Activated T-cell treated with anti-CD3 and anti-CD28 coated beads, Interleukin-2, amount 50 U/mL, for 72 hours (primary cell): ENCODE measurements around the gene DOCK6. TPM values are rescaled to one million over a fixed set of nuclear protein-coding genes. Genes with fewer than 3 reads are reported as not detected.

Experiments used
- ATAC-seq, 2 donors: fragments of 150-1000 bp; cut with Tn5 transposase; replicated peaks in 1 of 2; 2 replicates each; pipeline ENCODE4 v1.10.0; 2021; ENCODE audit warnings: moderate library complexity in 2 of 2, mild to moderate bottlenecking in 1 of 2
- DNase-seq, 2 donors: peaks; one replicate each; pipeline ENCODE4 v3.0.0; 2021 to 2022; ENCODE audit warnings: mixed read lengths in 1 of 2
- H3K27ac Mint-ChIP-seq: one replicate; pipeline ENCODE4 v1.8.0; 2022; ENCODE audit warnings: mild to moderate bottlenecking, moderate library complexity, mixed read lengths
- H3K27me3 Mint-ChIP-seq: one replicate; pipeline ENCODE4 v1.8.0; 2022; ENCODE audit warnings: low read depth, mixed read lengths
- H3K36me3 Mint-ChIP-seq, 2 donors: one replicate each; pipeline ENCODE4 v1.8.0; 2022; ENCODE audit warnings: mixed read lengths in 2 of 2, mild to moderate bottlenecking in 1 of 2; ENCODE audit not compliant: insufficient read depth in 2 of 2
- H3K4me1 Mint-ChIP-seq: one replicate; pipeline ENCODE4 v1.8.0; 2022; ENCODE audit warnings: low read depth, mixed read lengths
- H3K4me3 Mint-ChIP-seq, 2 donors: one replicate each; pipeline ENCODE4 v1.8.0; 2022; ENCODE audit warnings: mild to moderate bottlenecking in 2 of 2, mixed read lengths in 2 of 2, moderate library complexity in 2 of 2
- H3K9me3 Mint-ChIP-seq, 2 donors: one replicate each; pipeline ENCODE4 v1.8.0; 2022; ENCODE audit warnings: mixed read lengths in 2 of 2
- total RNA-seq, 2 donors: library from RNA; stranded (reverse); gene quantifications; one replicate each; pipeline ENCODE4 v1.2.3, GENCODE V29; 2022

Gene DOCK6
- total RNA-seq, 2 donors from 2014 or later, result 8.4 to 9.1 TPM

DNA sequence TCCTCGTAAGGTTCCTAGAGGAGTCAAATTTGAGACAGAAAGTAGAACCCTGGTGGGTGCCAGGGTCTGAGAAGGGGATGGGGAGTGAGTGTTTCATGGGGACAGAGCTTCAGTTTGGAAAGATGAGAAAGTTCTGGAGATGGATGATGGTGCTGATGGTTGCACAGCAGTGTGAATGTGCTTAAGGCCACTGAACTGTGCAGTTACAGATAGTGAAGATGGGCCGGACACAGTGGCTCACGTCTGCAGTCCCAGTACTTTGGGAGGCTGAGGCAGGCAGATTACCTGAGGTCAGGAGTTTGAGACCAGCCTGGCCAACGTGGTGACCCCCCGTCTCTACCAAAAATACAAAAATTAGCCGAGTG lies 107.7 kb downstream of the DOCK6 start:
- Mint-ChIP-seq H3K4me1 (peaks cover 28% of the 10 kb centered on the region), H3K4me3 (peak overlapping the region; percentile 84), H3K36me3 (peaks cover 6 to 15% of the 10 kb centered on the region in 2 donors), H3K27me3 (no peaks in the 10 kb centered on the region), H3K27ac (peak overlapping the region; percentile 27), H3K9me3 (no peaks in the 10 kb centered on the region)
- ATAC-seq (no peak), DNase-seq (no peak)

DNA sequence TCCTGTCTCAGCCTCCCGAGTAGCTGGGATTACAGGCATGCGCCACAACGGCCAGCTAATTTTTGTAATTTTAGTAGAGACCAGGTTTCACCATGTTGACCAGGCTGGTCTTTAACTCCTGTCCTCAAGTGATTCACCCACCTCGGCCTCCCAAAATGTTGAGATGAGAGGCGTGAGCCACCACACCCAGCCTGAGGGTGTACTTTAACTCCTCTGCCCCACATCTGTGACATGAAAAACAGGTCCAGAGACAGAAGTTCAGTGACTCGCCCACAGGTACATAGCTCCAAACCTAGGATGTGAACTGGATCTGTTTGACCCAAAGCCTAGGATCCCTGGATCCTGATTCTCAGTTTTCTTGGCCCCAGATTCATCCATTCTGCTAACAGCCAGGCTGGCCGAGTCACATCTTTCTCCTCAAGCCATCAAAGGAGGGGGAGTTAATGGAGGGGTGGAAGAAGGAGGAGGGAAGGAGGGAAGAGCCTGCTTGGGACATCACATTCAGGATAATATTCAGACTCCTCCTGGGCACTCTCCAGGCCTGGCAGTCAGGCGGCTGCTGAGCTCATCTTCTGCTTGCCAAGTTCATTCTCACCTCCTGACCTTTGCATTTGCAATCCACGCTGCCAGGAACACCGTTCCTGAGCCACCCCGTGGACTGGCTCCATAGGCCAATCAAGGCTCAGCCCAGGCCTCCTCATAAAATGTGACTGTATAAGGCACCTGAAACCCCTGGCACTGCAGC lies 109.8 kb downstream of the DOCK6 start:
- Mint-ChIP-seq H3K4me1 (peaks cover 28% of the 10 kb centered on the region), H3K27ac (no peak overlapping the region), H3K9me3 (no peaks in the 10 kb centered on the region), H3K4me3 (no peak overlapping the region), H3K27me3 (no peaks in the 10 kb centered on the region), H3K36me3 (peaks cover 6 to 21% of the 10 kb centered on the region in 2 donors)
- DNase-seq, result no peak
- no peak for ATAC-seq

DNA sequence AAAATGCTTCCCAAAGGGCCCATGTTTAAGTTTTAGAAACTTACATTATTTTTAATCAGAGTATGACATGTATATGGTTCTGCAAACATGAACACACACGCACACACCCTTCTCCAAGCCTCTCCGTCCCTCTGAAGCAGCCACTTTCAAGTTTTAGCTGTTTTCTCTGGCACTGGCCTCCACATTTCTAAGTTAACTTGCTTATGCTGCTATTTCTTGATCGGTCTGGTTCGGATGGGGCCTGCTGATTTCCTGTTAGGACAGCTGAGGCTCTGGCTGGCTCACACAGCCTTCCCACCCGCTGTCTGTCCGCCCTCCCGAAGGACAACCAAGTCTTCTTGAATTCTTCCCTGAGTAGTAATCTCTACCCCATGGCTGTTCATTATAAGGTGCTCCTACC lies 111.1 kb downstream of the DOCK6 start:
- no peak for DNase-seq

More for the DNA sequence above, 111.1 kb downstream of the DOCK6 start:
- no peak overlapping the region for H3K27ac Mint-ChIP-seq
- H3K27me3 Mint-ChIP-seq, result no peaks in the 10 kb centered on the region
- H3K9me3 Mint-ChIP-seq, result no peaks in the 10 kb centered on the region
- H3K4me1 Mint-ChIP-seq, result peaks cover 26% of the 10 kb centered on the region
- ATAC-seq, result no peak
- H3K4me3 Mint-ChIP-seq, result no peak overlapping the region
- peaks cover 7 to 23% of the 10 kb centered on the region in 2 donors for H3K36me3 Mint-ChIP-seq

Other genes starting within 250 kb of the DOCK6 start
- gene LDLR, start 173.1 kb downstream of the DOCK6 start, total RNA-seq, result 10 to 100 TPM; 23.3 to 31.0 TPM
- gene SPC24, start 106.7 kb downstream of the DOCK6 start, total RNA-seq, result 10 to 100 TPM; 43.6 to 46.8 TPM
- gene KANK2, start 65.0 kb downstream of the DOCK6 start, total RNA-seq, result 1 to 10 TPM in 1 of 2 donors, under 1 TPM in 1; 0.96 to 1.1 TPM
- not detected for gene ANGPTL8, start 22.9 kb downstream of the DOCK6 start, total RNA-seq
- gene TSPAN16, start 33.6 kb upstream of the DOCK6 start, total RNA-seq, result not detected
- 10 to 100 TPM; 13.3 to 16.8 TPM for gene RAB3D, start 77.1 kb upstream of the DOCK6 start, total RNA-seq
- 10 to 100 TPM; 60.4 to 64.7 TPM for gene TMEM205, start 83.7 kb upstream of the DOCK6 start, total RNA-seq
- gene CCDC159, start 84.0 kb upstream of the DOCK6 start, total RNA-seq, result 10 to 100 TPM; 27.9 to 30.7 TPM
- gene PLPPR2, start 92.9 kb upstream of the DOCK6 start, total RNA-seq, result 1 to 10 TPM; 6.9 to 9.7 TPM
- 1 to 10 TPM; 1.9 to 2.6 TPM for gene SWSAP1, start 112.1 kb upstream of the DOCK6 start, total RNA-seq
- gene EPOR, start 121.8 kb upstream of the DOCK6 start, total RNA-seq, result 10 to 100 TPM in 1 of 2 donors, 1 to 10 TPM in 1; 9.6 to 11.1 TPM
- gene RGL3, start 156.8 kb upstream of the DOCK6 start, total RNA-seq, result not detected
- under 1 TPM; 0.16 to 0.50 TPM for gene ODAD3, start 172.6 kb upstream of the DOCK6 start, total RNA-seq
- gene PRKCSH, start 173.1 kb upstream of the DOCK6 start, total RNA-seq, result 100 to 1,000 TPM; 253 to 266 TPM
- gene ELAVL3, start 218.5 kb upstream of the DOCK6 start, total RNA-seq, result under 1 TPM in 1 of 2 donors, not detected in 1; 0.48 TPM
- 10 to 100 TPM; 10.5 to 12.3 TPM for gene ZNF653, start 243.3 kb upstream of the DOCK6 start, total RNA-seq